Measurements from ENCODE around the gene VSTM2L. TPM values are rescaled to one million over a fixed set of nuclear protein-coding genes. Genes with fewer than 3 reads are reported as not detected.

Gene VSTM2L
- total RNA-seq, 1 donor from 2014 or later = not detected

DNA sequence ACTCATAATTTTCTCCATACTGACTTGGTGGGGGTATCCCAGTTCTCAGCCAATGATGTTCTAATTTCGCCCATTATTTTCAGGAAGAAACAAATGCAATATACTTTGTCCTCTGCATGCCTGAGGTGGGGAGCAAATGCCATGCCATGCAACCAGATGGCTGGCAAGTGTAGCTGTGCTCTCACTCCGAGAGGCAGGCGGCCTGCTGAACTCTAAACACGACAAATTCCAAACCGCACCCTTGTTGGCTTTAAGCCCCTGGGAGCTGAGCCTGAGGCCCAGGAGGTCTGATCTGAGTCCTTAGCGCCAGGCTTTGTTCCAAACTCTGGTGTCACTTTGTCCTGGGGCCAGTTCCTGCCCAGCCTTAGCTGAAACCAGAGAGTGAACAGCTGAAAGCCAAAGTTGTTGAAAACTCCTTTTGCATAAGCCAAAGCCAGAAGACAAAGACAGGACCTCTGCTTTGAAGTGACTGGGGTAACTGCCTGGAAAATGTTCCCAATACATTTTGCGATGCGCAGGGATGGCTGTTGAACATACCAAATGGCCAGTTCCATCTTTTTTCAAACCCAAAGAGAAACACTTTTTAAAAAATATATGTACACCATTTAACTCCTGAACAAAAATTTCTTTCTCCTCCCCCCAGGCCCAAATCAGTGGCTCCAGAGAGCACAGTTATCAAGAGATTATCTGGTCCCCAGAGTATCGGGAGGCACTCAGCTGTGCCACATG is 84.1 kb downstream of the VSTM2L start:
- Mint-ChIP-seq H3K36me3 (ENCODE audit: low read depth) (peaks cover 73% of the 10 kb centered on the region), H3K4me3 (no peak overlapping the region), H3K27me3 (no peaks in the 10 kb centered on the region), H3K4me1 (peaks cover 20% of the 10 kb centered on the region), H3K9me3 (no peaks in the 10 kb centered on the region), H3K27ac (no peak overlapping the region)
- POLR2A ChIA-PET = interaction anchor here (0.7 kb wide), 1 partner anchor 30 kb away, joined by 3 read pairs; no protein-coding TSS in a partner anchor
- no peak for ATAC-seq (ENCODE audit: low read depth)
- CTCF ChIA-PET = no interaction called here
- intact Hi-C loops (cut with micrococcal nuclease) = no loop called here
- TF ChIP-seq, protein P1, sequence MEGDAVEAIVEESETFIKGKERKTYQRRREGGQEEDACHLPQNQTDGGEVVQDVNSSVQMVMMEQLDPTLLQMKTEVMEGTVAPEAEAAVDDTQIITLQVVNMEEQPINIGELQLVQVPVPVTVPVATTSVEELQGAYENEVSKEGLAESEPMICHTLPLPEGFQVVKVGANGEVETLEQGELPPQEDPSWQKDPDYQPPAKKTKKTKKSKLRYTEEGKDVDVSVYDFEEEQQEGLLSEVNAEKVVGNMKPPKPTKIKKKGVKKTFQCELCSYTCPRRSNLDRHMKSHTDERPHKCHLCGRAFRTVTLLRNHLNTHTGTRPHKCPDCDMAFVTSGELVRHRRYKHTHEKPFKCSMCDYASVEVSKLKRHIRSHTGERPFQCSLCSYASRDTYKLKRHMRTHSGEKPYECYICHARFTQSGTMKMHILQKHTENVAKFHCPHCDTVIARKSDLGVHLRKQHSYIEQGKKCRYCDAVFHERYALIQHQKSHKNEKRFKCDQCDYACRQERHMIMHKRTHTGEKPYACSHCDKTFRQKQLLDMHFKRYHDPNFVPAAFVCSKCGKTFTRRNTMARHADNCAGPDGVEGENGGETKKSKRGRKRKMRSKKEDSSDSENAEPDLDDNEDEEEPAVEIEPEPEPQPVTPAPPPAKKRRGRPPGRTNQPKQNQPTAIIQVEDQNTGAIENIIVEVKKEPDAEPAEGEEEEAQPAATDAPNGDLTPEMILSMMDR (IDR thresholded peaks at IDR 0.05) = no peak
- DNase-seq = no peak

DNA sequence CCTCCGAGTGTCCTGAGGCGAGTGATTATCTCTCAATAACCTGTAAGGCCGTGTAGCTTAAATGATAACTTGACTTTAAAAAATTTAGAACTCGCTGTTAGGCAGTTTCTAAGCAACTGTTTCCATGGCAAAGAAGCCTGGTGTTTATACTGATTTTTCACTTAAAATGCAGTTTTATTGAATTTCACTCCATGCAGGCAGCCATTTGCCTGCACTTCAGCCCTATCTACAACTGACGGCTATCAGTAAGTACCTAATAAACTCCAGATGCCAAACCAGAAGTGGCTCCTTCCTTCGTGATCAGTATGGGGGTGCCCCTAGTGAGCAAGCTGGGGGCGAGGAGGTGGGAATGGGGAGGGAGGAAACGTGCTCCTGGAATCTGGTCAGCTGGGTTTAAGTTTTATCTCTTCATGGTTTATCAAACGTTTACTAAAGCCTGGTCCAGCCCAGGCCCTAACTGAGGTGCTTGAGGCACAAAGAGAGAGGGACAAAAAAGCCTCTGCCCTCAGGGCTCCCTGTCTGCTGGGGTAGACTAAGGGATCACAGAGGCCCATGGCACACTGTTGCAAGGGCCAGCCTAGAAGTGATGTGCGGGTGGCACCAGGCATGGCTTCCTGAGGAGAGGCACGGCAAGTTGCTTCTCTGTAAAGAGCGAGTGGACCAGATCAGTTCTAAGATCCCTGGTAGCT is 84.8 kb downstream of the VSTM2L start:
- CTCF ChIA-PET = interaction anchor here (0.6 kb wide), 1 partner anchor 422 kb away, joined by 3 read pairs; no protein-coding TSS in a partner anchor
- DNase-seq = no peak
- intact Hi-C loops (cut with micrococcal nuclease) = no loop called here
- Mint-ChIP-seq H3K4me1 (peaks cover 20% of the 10 kb centered on the region), H3K36me3 (ENCODE audit: low read depth) (peaks cover 70% of the 10 kb centered on the region), H3K27ac (no peak overlapping the region), H3K4me3 (no peak overlapping the region), H3K27me3 (no peaks in the 10 kb centered on the region), H3K9me3 (no peaks in the 10 kb centered on the region)
- POLR2A ChIA-PET = interaction anchor here (0.7 kb wide), 1 partner anchor 29 kb away, joined by 3 read pairs; no protein-coding TSS in a partner anchor
- no peak for ATAC-seq (ENCODE audit: low read depth)
- TF ChIP-seq, protein P1 (IDR thresholded peaks at IDR 0.05) = no peak

DNA sequence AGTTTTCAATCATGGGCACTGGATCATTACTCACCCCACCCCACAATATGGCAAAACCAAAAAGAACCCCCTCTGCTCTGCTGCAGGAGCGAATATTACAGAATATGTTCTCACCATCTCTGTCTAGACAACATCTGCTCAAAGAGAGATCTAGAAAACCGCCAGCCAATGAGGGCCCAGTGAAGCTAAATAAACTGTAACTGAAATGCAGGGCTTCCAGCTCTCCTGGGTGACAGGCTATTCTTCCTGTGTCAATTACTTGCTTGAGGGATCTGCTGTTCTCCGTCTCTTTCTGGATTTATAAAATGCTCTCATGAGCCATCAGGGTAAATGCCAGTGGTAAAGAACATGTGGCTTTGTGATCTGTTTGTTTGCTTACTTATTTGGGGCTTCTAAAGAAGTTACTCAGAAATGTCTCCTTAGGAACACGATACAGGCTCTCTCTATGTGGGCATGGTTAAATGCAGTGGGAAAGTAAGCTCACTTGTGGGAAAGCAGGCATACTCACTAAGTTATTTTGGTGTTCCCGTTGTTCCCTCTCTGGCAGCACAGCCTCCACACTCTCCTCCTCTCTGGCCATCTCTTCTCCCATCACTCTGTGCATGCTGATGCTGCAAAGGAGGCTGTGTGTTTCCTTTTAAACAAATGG is 85.5 kb downstream of the VSTM2L start:
- CTCF ChIA-PET = interaction anchor here (0.6 kb wide), 1 partner anchor 423 kb away, joined by 3 read pairs; no protein-coding TSS in a partner anchor
- TF ChIP-seq, protein P1 (IDR thresholded peaks at IDR 0.05) = no peak
- intact Hi-C loops (cut with micrococcal nuclease) = no loop called here

DNA sequence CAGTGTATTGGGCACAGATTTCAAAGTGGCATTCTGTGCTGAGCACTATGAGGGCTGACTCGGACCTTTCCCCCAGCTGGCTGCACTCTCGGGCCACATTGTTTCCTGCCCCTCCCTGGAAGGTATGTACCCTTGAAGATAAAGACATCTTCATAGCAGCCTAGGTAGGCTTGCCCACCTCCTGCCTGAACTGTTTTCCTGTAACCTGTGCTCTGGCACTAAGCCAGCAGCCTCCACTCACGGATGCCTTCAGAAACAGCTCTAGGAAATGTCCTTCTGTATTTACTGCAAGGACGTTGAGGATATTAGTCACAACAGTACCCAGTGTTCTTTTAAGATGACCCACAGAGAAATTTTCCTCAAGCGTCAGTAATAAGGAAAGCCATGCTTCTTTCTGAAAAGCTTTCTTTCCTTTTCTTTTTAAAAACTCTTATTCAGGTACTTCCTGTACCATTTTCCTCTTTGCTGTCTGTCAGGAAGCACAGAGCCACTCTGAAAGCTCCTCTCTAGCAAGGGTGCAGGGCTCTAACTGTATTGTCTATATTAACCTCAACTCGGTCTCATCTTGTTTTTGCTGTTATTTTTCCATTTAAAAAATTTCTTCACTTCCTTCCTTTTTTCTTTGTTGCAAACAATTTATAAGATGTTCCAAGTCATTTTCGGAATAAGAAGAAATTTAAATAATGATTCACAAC is 86.8 kb downstream of the VSTM2L start:
- ChIA-PET POLR2A (no interaction called here), CTCF (no interaction called here)
- Mint-ChIP-seq H3K4me1 (peaks cover 20% of the 10 kb centered on the region), H3K9me3 (no peaks in the 10 kb centered on the region), H3K4me3 (no peak overlapping the region), H3K27me3 (no peaks in the 10 kb centered on the region), H3K36me3 (ENCODE audit: low read depth) (peaks cover 63% of the 10 kb centered on the region), H3K27ac (no peak overlapping the region)
- intact Hi-C loops (cut with micrococcal nuclease) = loop anchor here (5.0 kb wide), 2 partner anchors 722 to 797 kb away; no protein-coding TSS in a partner anchor
- TF ChIP-seq, protein P1 (IDR thresholded peaks at IDR 0.05) = no peak
- DNase-seq (no peak), ATAC-seq (ENCODE audit: low read depth) (no peak)

More for the DNA sequence above, 85.5 kb downstream of the VSTM2L start:
- H3K9me3 Mint-ChIP-seq = no peaks in the 10 kb centered on the region
- peaks cover 63% of the 10 kb centered on the region for H3K36me3 Mint-ChIP-seq (ENCODE audit: low read depth)
- no peaks in the 10 kb centered on the region for H3K27me3 Mint-ChIP-seq
- peaks cover 20% of the 10 kb centered on the region for H3K4me1 Mint-ChIP-seq
- ATAC-seq (ENCODE audit: low read depth) (no peak), DNase-seq (no peak)
- POLR2A ChIA-PET = interaction anchor here (0.6 kb wide), 1 partner anchor 289 kb away, joined by 3 read pairs; no protein-coding TSS in a partner anchor
- no peak overlapping the region for H3K4me3 Mint-ChIP-seq
- H3K27ac Mint-ChIP-seq = no peak overlapping the region

All from activated B cell treated with CpG ODN at 0.5 μM for 24 hours (primary cell).